NT2/D1 (cell line): ENCODE measurements around the gene CES2.
"Not testable (repeated sequence)": the region's sequence is repeated elsewhere in the genome, so short reads cannot be mapped to it uniquely, and the experiment has no call there.

Experiments used
- DNase-seq: peaks from one replicate; pipeline ENCODE4 v3.0.0-alpha.2; 2011; ENCODE audit warnings: low read depth, low spot score
- H3K27me3 ChIP-seq: 2 replicates; pipeline ENCODE4 v1.6.0; 2011; ENCODE audit warnings: mild to moderate bottlenecking; ENCODE audit not compliant: insufficient read length, insufficient read depth
- H3K36me3 ChIP-seq: 2 replicates; pipeline ENCODE4 v1.6.1; 2011; ENCODE audit warnings: mild to moderate bottlenecking, low read length, mixed read lengths; ENCODE audit not compliant: insufficient read depth, insufficient read length
- H3K4me1 ChIP-seq: 2 replicates; pipeline ENCODE4 v1.5.1; 2011; ENCODE audit not compliant: insufficient read depth, insufficient read length
- H3K4me3 ChIP-seq: 2 replicates; pipeline ENCODE4 v1.5.1; 2011; ENCODE audit warnings: low read depth; ENCODE audit not compliant: insufficient read length
- H3K9ac ChIP-seq: 2 replicates; pipeline ENCODE4 v1.6.0; 2011; ENCODE audit warnings: low read depth; ENCODE audit not compliant: insufficient read length
- H3K9me3 ChIP-seq: 2 replicates; pipeline ENCODE4 v1.5.1; 2011; ENCODE audit warnings: mild to moderate bottlenecking, low read length; ENCODE audit not compliant: insufficient read depth
- SUZ12 ChIP-seq: IDR thresholded peaks from 2 replicates; pipeline ENCODE4 v1.6.1; 2011; ENCODE audit not compliant: insufficient read length, insufficient read depth; ENCODE audit errors: extremely low read depth
- YY1 ChIP-seq: IDR thresholded peaks from 2 replicates; pipeline ENCODE4 v1.6.1; 2011; ENCODE audit not compliant: insufficient read length, insufficient read depth
- ZNF274 ChIP-seq: IDR thresholded peaks from 2 replicates; pipeline ENCODE4 v1.6.1; 2011; ENCODE audit warnings: mild to moderate bottlenecking, low read depth, low read length

Gene CES2

GRCh38 chr16:66970775-66971720 is 35.7 kb downstream of the CES2 start:
- TF ChIP-seq YY1, result no peak
- no peak for TF ChIP-seq SUZ12
- TF ChIP-seq ZNF274, result no peak
- H3K36me3 ChIP-seq, result no peaks in the 10 kb centered on the region
- no peak for DNase-seq
- no peak overlapping the region for H3K4me3 ChIP-seq
- H3K9ac ChIP-seq, result no peak overlapping the region
- H3K9me3 ChIP-seq, result peaks cover 9% of the 10 kb centered on the region; the same call in 1 of the 2 replicates
- no peaks in the 10 kb centered on the region for H3K27me3 ChIP-seq
- peaks cover 10% of the 10 kb centered on the region for H3K4me1 ChIP-seq

- Histone ChIP-seq H3K36me3 (no peaks in the 10 kb centered on the region), H3K4me3 (no peak overlapping the region), H3K9me3 (peaks cover 9% of the 10 kb centered on the region; the same call in 1 of the 2 replicates), H3K9ac (no peak overlapping the region), H3K27me3 (no peaks in the 10 kb centered on the region), H3K4me1 (peaks cover 16% of the 10 kb centered on the region)
- TF ChIP-seq ZNF274, result no peak
- TF ChIP-seq YY1, result no peak
- no peak for TF ChIP-seq SUZ12
- no peak for DNase-seq
Observed at GRCh38 chr16:66972983-66973382, 37.7 kb downstream of the CES2 start.

- DNase-seq, result no peak
- peaks cover 16% of the 10 kb centered on the region for H3K4me1 ChIP-seq
- H3K9ac ChIP-seq, result no peak overlapping the region
- H3K4me3 ChIP-seq, result no peak overlapping the region
- H3K9me3 ChIP-seq, result peaks cover 9% of the 10 kb centered on the region; the same call in 1 of the 2 replicates
- H3K27me3 ChIP-seq, result no peaks in the 10 kb centered on the region
- TF ChIP-seq SUZ12 (no peak), YY1 (no peak), ZNF274 (no peak)
- no peaks in the 10 kb centered on the region for H3K36me3 ChIP-seq
Observed at GRCh38 chr16:66973716-66974115, 38.4 kb downstream of the CES2 start.

GRCh38 chr16:66974156-66974931 is 39.0 kb downstream of the CES2 start:
- H3K4me1 ChIP-seq, result peaks cover 16% of the 10 kb centered on the region
- not testable (repeated sequence) for H3K9ac ChIP-seq, H3K36me3 ChIP-seq, H3K9me3 ChIP-seq, H3K4me3 ChIP-seq, DNase-seq, H3K27me3 ChIP-seq

- not testable (repeated sequence) for H3K9me3 ChIP-seq, H3K4me3 ChIP-seq, DNase-seq, H3K9ac ChIP-seq, H3K27me3 ChIP-seq, H3K36me3 ChIP-seq
- peaks cover 16% of the 10 kb centered on the region for H3K4me1 ChIP-seq
Observed at GRCh38 chr16:66974932-66975246, 39.6 kb downstream of the CES2 start.

GRCh38 chr16:66975302-66975893 is 40.1 kb downstream of the CES2 start:
- H3K9ac ChIP-seq, result no peak overlapping the region
- no peak for TF ChIP-seq ZNF274
- no peak for TF ChIP-seq YY1
- no peak for TF ChIP-seq SUZ12
- no peaks in the 10 kb centered on the region for H3K27me3 ChIP-seq
- H3K36me3 ChIP-seq, result no peaks in the 10 kb centered on the region
- DNase-seq, result no peak
- H3K4me1 ChIP-seq, result peaks cover 16% of the 10 kb centered on the region
- H3K9me3 ChIP-seq, result peaks cover 9% of the 10 kb centered on the region; the same call in 1 of the 2 replicates
- H3K4me3 ChIP-seq, result no peak overlapping the region

- no peak for DNase-seq
- Histone ChIP-seq H3K27me3 (no peaks in the 10 kb centered on the region), H3K36me3 (no peaks in the 10 kb centered on the region), H3K9me3 (peaks cover 9% of the 10 kb centered on the region; the same call in 1 of the 2 replicates), H3K9ac (no peak overlapping the region), H3K4me1 (peaks cover 16% of the 10 kb centered on the region), H3K4me3 (no peak overlapping the region)
- no peak for TF ChIP-seq YY1
- no peak for TF ChIP-seq ZNF274
- no peak for TF ChIP-seq SUZ12
Observed at GRCh38 chr16:66976746-66977145, 41.4 kb downstream of the CES2 start.
